Retinal pigment epithelial cell (primary cell): ENCODE data around the gene NFYA.

ENCODE experiments used
- DNase-seq: peaks from one replicate; pipeline ENCODE4 v3.0.0-alpha.2; 2010; ENCODE audit warnings: low read depth
- H3K4me3 ChIP-seq: 2 replicates; pipeline ENCODE4 v1.5.1; 2011; ENCODE audit warnings: mild to moderate bottlenecking, low read length, control low read depth, moderate library complexity
- TF ChIP-seq, protein P1 (sequence below): conservative IDR thresholded peaks from 2 replicates; pipeline ENCODE4 v1.5.1; 2011; ENCODE audit warnings: low read depth, low read length, control low read depth, inconsistent platforms

NFYA gene

DNA sequence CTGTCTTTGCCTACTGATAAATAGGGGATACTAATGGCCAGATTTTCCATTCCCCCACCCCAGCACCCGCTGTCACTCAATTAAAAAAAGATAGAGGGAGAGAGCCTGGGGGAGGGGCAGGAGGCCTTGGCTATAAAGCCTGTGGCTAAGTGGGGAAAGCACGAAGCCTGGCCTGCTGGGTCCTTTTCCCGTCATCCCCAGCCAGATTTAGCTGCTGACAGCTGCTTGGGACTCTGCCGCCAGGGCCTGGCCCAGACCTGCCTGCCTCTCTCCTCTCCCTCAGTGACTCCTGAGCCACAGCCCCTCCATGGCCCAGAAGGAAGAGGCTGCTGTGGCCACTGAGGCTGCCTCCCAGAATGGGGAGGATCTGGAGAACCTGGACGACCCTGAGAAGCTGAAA lies 19.7 kb upstream of the NFYA start, which contains the start of gene APOBEC2:
Gene APOBEC2, plus strand, starts transcription at position 162 of the 400 bp plus-strand sequence. Its CDS starts 146 bp downstream, at position 308.
- TF ChIP-seq, protein P1, sequence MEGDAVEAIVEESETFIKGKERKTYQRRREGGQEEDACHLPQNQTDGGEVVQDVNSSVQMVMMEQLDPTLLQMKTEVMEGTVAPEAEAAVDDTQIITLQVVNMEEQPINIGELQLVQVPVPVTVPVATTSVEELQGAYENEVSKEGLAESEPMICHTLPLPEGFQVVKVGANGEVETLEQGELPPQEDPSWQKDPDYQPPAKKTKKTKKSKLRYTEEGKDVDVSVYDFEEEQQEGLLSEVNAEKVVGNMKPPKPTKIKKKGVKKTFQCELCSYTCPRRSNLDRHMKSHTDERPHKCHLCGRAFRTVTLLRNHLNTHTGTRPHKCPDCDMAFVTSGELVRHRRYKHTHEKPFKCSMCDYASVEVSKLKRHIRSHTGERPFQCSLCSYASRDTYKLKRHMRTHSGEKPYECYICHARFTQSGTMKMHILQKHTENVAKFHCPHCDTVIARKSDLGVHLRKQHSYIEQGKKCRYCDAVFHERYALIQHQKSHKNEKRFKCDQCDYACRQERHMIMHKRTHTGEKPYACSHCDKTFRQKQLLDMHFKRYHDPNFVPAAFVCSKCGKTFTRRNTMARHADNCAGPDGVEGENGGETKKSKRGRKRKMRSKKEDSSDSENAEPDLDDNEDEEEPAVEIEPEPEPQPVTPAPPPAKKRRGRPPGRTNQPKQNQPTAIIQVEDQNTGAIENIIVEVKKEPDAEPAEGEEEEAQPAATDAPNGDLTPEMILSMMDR = no peak
- no peak for DNase-seq
- no peak within 1 kb of the TSS for H3K4me3 ChIP-seq

DNA sequence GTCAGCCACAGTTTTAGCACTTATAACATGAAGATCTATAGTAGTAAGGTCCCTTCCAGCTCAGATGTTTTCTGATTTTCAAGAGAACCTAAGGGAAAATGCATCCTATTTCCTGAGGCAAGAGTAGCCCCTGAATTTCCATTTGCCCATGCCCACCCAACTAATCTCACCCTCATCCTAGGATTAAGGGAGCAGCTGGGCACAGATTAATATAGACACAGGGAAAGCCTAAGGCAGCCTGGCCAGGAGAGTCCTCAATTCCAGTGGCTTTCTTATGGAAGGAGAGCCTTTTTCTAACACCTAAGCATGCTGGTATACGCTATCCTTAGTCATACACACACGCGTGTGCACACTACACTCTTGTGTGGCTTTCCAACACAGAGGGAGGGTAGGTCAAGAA lies 18.3 kb upstream of the NFYA start:
- TF ChIP-seq, protein P1 = no peak
- no peak overlapping the region for H3K4me3 ChIP-seq
- no peak for DNase-seq

DNA sequence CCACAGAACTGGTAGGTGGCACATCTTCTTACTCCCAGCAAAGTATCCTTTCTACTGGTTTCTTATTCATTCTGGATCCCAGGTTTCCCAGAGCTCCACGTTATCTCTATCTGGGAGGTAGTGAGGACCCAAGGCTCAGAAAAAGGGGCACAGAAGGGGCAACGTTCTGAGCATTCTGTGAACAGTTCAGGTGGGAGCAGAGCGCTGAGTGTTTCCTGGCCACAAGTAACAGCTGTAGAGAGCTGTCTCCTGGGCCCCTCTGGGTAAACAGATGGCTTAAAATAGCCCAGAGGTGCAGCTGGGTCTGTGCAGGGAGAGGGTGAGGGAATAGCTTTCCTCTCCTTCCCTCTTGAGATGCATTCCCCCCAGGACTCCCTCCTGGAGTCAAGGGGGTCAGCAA lies 17.6 kb upstream of the NFYA start:
- TF ChIP-seq, protein P1 = no peak
- no peak overlapping the region for H3K4me3 ChIP-seq
- DNase-seq = no peak

DNA sequence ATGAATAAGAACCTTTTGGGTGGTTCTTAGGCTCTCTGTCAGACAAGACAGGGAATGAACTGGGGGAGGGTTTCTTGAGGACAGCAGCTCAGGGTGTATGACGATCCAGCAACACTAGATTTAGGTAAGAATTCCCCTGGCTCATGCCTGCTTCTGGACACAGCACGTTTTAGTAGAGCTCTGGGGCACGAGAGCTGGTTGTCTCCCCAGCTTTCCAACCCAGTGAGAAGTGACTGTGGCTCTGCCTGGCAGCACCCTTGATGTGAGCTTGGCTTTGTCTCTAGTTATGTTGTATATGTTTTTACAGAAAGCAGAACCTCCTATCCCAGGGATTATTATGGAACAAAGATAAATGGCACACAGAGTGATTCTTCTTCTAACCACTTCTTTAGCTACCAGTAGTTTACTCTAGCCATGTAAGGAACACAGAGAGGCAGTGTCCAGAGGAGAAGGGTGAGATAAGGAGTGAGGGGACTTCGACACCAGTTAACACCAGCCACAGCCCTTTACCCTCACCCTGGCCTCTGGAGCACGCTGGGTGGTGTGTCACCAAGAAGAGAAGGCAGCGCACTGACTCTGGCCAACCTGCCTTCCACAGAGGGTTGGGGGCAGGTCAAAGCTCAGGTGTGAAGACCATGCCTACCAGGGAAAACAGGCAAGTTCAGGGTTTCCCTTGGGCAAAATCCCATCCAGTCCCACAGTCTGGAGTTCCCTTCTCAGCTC lies 15.8 kb upstream of the NFYA start:
- TF ChIP-seq, protein P1 = no peak
- no peak overlapping the region for H3K4me3 ChIP-seq
- no peak for DNase-seq

DNA sequence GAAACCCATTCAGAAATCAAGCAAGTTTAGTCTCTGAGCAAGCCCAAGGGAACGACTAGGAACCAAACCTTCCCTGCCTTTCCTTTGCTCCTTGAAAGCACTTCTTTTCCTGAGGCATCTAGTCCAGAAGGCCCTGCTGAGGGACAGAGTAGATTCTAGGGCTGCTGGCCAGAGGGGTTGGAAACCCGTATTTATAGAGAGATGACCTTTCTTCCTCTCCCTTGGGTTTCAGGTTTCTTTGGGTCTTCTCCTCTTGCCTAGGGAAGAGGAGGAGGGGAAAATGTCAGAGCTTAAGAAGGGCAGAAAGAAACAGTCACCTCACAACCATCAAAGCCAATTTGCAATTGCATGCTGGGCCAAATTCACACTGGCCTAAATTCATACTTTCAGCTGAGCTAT lies 14.0 kb upstream of the NFYA start:
- H3K4me3 ChIP-seq = no peak overlapping the region
- TF ChIP-seq, protein P1 = no peak
- no peak for DNase-seq

DNA sequence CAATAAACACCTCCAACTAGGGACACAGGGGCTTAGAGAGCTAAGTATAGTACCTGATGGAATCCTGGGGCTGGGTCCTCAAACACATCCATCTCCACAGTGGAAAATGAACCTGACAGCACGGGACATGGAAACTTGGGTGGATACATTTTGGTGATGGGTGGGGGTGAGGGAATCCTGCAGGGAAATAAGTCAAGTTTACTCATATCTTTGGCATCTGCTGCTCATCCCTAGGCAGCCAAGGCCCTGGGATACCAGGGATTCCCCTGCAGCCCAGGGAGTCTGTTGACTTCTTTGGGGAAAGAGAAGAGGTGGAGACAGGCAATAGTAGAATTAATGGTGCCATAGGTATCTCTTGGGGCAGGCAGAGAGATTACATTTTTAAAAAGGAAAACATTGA lies 13.2 kb upstream of the NFYA start:
- TF ChIP-seq, protein P1 = no peak
- no peak overlapping the region for H3K4me3 ChIP-seq
- no peak for DNase-seq

DNA sequence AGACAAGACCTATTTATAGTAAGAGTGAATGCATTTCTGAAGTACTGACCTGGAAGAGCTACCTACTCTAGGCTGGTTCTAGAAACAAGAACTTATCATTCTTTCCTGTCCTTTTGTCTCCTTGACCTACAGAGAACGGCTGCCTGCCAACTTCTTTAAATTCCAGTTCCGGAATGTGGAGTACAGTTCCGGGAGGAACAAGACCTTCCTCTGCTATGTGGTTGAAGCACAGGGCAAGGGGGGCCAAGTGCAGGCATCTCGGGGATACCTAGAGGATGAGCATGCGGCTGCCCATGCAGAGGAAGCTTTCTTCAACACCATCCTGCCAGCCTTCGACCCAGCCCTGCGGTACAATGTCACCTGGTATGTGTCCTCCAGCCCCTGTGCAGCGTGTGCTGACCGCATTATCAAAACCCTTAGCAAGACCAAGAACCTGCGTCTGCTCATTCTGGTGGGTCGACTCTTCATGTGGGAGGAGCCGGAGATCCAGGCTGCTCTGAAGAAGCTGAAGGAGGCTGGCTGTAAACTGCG lies 11.5 kb upstream of the NFYA start:
- DNase-seq = no peak
- TF ChIP-seq, protein P1 = no peak
- H3K4me3 ChIP-seq = no peak overlapping the region
